Natural killer cell (primary cell): ENCODE results near the gene FZD2. TPM values are rescaled to one million over a fixed set of nuclear protein-coding genes. Genes with fewer than 3 reads are reported as not detected.

Experiments
- ATAC-seq, 3 donors: fragments of 150-1000 bp in 2 of 3; fragments of 200-7000 bp in 1 of 3; cut with Tn5 transposase; 1 replicate in 1 of 3; 2 replicates in 2 of 3; pipeline ENCODE4 v1.10.0; 2021; ENCODE audit warnings: mild to moderate bottlenecking in 2 of 3, moderate library complexity in 2 of 3
- DNase-seq, 2 donors: peaks; one replicate each; pipeline versions ENCODE4 v3.0.0 to v3.0.0-alpha.2; 2013 to 2021; ENCODE audit warnings: mixed read lengths in 1 of 2
- H3K27ac ChIP-seq: one replicate; pipeline ENCODE4 v1.5.1; 2013; ENCODE audit warnings: mild to moderate bottlenecking, low read length
- H3K27me3 ChIP-seq: one replicate; pipeline ENCODE4 v1.6.1; 2013; ENCODE audit warnings: low read length; ENCODE audit not compliant: control insufficient read depth, insufficient read depth
- H3K36me3 ChIP-seq: one replicate; pipeline ENCODE4 v1.6.1; 2013; ENCODE audit warnings: low read length; ENCODE audit not compliant: control insufficient read depth, insufficient read depth
- H3K4me1 ChIP-seq: one replicate; pipeline ENCODE4 v1.6.1; 2013; ENCODE audit warnings: low read length; ENCODE audit not compliant: control insufficient read depth, insufficient read depth
- H3K4me3 ChIP-seq: one replicate; pipeline ENCODE4 v1.5.1; 2013; ENCODE audit warnings: low read length
- H3K9me3 ChIP-seq: one replicate; pipeline ENCODE4 v1.6.1; 2013; ENCODE audit warnings: low read length; ENCODE audit not compliant: control insufficient read depth, insufficient read depth
- H3K27ac Mint-ChIP-seq, 2 donors: one replicate each; pipeline ENCODE4 v1.8.0; 2022; ENCODE audit warnings: mild to moderate bottlenecking in 2 of 2, mixed read lengths in 2 of 2, moderate library complexity in 1 of 2
- H3K27me3 Mint-ChIP-seq, 2 donors: one replicate each; pipeline ENCODE4 v1.8.0; 2022; ENCODE audit warnings: low read depth in 2 of 2, mixed read lengths in 2 of 2
- H3K36me3 Mint-ChIP-seq: one replicate; pipeline ENCODE4 v1.8.0; 2022; ENCODE audit warnings: mixed read lengths
- H3K4me1 Mint-ChIP-seq, 2 donors: one replicate each; pipeline ENCODE4 v1.8.0; 2022; ENCODE audit warnings: mixed read lengths in 2 of 2
- H3K4me3 Mint-ChIP-seq: one replicate; pipeline ENCODE4 v1.8.0; 2022; ENCODE audit warnings: mild to moderate bottlenecking, moderate library complexity, mixed read lengths
- H3K9me3 Mint-ChIP-seq, 2 donors: one replicate each; pipeline ENCODE4 v1.8.0; 2022; ENCODE audit warnings: mixed read lengths in 2 of 2
- CTCF ChIP-seq: fragments of 200-600 bp; IDR thresholded peaks from one replicate; pipeline ENCODE4 v1.8.0; 2022; ENCODE audit warnings: antibody characterized with exemption
- WGBS: methylation state at CpG from one replicate; pipeline ENCODE4 v1.1.7; 2013; ENCODE audit warnings: missing lambda C conversion rate; ENCODE audit not compliant: insufficient coverage; 5-methylcytosine and 5-hydroxymethylcytosine counted together
- intact Hi-C: fragments of 100-400 bp; cut with micrococcal nuclease; formaldehyde crosslinking; loops from one replicate; pipeline ENCODE4 v1.14.2; 2022
- total RNA-seq, 4 donors: library from RNA; stranded (reverse); fragments of 120-200 nt in 1 of 4; gene quantifications; one replicate each; pipeline versions ENCODE4 v1.2.3 to v1.2.4, GENCODE V29; 2013 to 2022

Gene FZD2
- total RNA-seq, 3 donors from 2014 or later (not counting 1 experiment from before 2014, with no cell fraction given) = 0.27 to 0.55 (median 0.33) TPM

GRCh38 chr17:44575403-44575802 lies 18.1 kb downstream of the FZD2 start:
- Mint-ChIP-seq H3K36me3 (no peaks in the 10 kb centered on the region), H3K27ac (no peak overlapping the region), H3K4me3 (no peak overlapping the region), H3K27me3 (peaks cover 20 to 21% of the 10 kb centered on the region in 2 donors), H3K9me3 (no peaks in the 10 kb centered on the region), H3K4me1 (no peaks in the 10 kb centered on the region)
- no peak for DNase-seq
- H3K27me3 ChIP-seq = peaks cover 4% of the 10 kb centered on the region
- H3K9me3 ChIP-seq = no peaks in the 10 kb centered on the region
- H3K27ac ChIP-seq = no peak overlapping the region
- no peak overlapping the region for H3K4me3 ChIP-seq
- TF ChIP-seq CTCF = no peak
- WGBS = 72% methylated on average over 1 of the region's 2 CpGs
- H3K4me1 ChIP-seq = no peaks in the 10 kb centered on the region
- intact Hi-C loops = no loop called here
- ATAC-seq = no peak
- no peaks in the 10 kb centered on the region for H3K36me3 ChIP-seq

GRCh38 chr17:44578947-44579346 lies 21.7 kb downstream of the FZD2 start:
- WGBS = 73% methylated on average over 3 of the region's 4 CpGs
- DNase-seq (no peak), ATAC-seq (no peak)
- intact Hi-C loops = no loop called here
- Histone ChIP-seq H3K27ac (no peak overlapping the region), H3K9me3 (no peaks in the 10 kb centered on the region), H3K4me1 (no peaks in the 10 kb centered on the region), H3K4me3 (no peak overlapping the region), H3K27me3 (peaks cover 4% of the 10 kb centered on the region), H3K36me3 (no peaks in the 10 kb centered on the region)
- no peaks in the 10 kb centered on the region for H3K36me3 Mint-ChIP-seq
- no peak overlapping the region for H3K4me3 Mint-ChIP-seq
- TF ChIP-seq CTCF = no peak
- H3K27me3 Mint-ChIP-seq = peaks cover 24 to 29% of the 10 kb centered on the region in 2 donors
- H3K4me1 Mint-ChIP-seq = no peaks in the 10 kb centered on the region
- no peaks in the 10 kb centered on the region for H3K9me3 Mint-ChIP-seq
- no peak overlapping the region for H3K27ac Mint-ChIP-seq

GRCh38 chr17:44581868-44582267 lies 24.6 kb downstream of the FZD2 start:
- Mint-ChIP-seq H3K4me1 (no peaks in the 10 kb centered on the region), H3K4me3 (no peak overlapping the region), H3K36me3 (no peaks in the 10 kb centered on the region), H3K27me3 (peaks cover 16 to 23% of the 10 kb centered on the region in 2 donors), H3K9me3 (no peaks in the 10 kb centered on the region), H3K27ac (no peak overlapping the region)
- H3K4me1 ChIP-seq = no peaks in the 10 kb centered on the region
- no peak overlapping the region for H3K4me3 ChIP-seq
- DNase-seq = no peak
- WGBS = 88% methylated on average over 11 of the region's 11 CpGs
- no peaks in the 10 kb centered on the region for H3K9me3 ChIP-seq
- H3K27ac ChIP-seq = no peak overlapping the region
- no peak for ATAC-seq
- H3K27me3 ChIP-seq = peaks cover 4% of the 10 kb centered on the region
- no peaks in the 10 kb centered on the region for H3K36me3 ChIP-seq
- intact Hi-C loops = no loop called here
- TF ChIP-seq CTCF = no peak

GRCh38 chr17:44584443-44584842 lies 27.2 kb downstream of the FZD2 start:
- H3K4me1 Mint-ChIP-seq = no peaks in the 10 kb centered on the region
- H3K27ac Mint-ChIP-seq = no peak overlapping the region
- Histone ChIP-seq H3K4me3 (no peak overlapping the region), H3K36me3 (no peaks in the 10 kb centered on the region), H3K4me1 (no peaks in the 10 kb centered on the region), H3K9me3 (no peaks in the 10 kb centered on the region), H3K27ac (no peak overlapping the region), H3K27me3 (no peaks in the 10 kb centered on the region)
- intact Hi-C loops = no loop called here
- no peak for DNase-seq
- ATAC-seq = no peak
- H3K9me3 Mint-ChIP-seq = no peaks in the 10 kb centered on the region
- peaks cover 11 to 18% of the 10 kb centered on the region in 2 donors for H3K27me3 Mint-ChIP-seq
- TF ChIP-seq CTCF = no peak
- H3K36me3 Mint-ChIP-seq = no peaks in the 10 kb centered on the region
- no peak overlapping the region for H3K4me3 Mint-ChIP-seq
- WGBS = 86% methylated on average over 12 of the region's 13 CpGs
